HEK293 (cell line): ENCODE measurements around the gene FXYD3.

Experiments
- CTCF ChIP-seq: fragments of 450-650 bp; formaldehyde crosslinking; IDR thresholded peaks from 2 replicates; pipeline ENCODE4 v1.5.1; 2016; ENCODE audit warnings: missing biosample characterization, missing genetic modification characterization
- ZNF266 ChIP-seq: fragments of 450-650 bp; formaldehyde crosslinking; IDR thresholded peaks from 2 replicates; pipeline ENCODE4 v1.5.1; 2016; ENCODE audit warnings: missing biosample characterization, missing genetic modification characterization, low read depth
- ZNF350 ChIP-seq: fragments of 450-650 bp; formaldehyde crosslinking; IDR thresholded peaks from 2 replicates; pipeline ENCODE4 v1.5.0; 2017; ENCODE audit warnings: missing biosample characterization, mild to moderate bottlenecking, missing genetic modification characterization

- no peak for TF ChIP-seq CTCF
- no peak for TF ChIP-seq ZNF266 (tag by site-specific recombination)
- no peak for TF ChIP-seq ZNF350 (tag by site-specific recombination)
Measured at GRCh38 chr19:35149463-35149862, 33.8 kb downstream of the FXYD3 start.
